Vagina (tissue), 2 donors: Measurements from ENCODE around the gene WFDC6. TPM values are rescaled to one million over a fixed set of nuclear protein-coding genes. Genes with fewer than 3 reads are reported as not detected.

Source experiments
- DNase-seq, 2 donors: peaks; one replicate each; pipeline ENCODE4 v3.0.0-alpha.2; 2017; ENCODE audit errors: extremely low spot score in 2 of 2
- H3K27ac ChIP-seq: fragments of 200-600 bp; sonication (generic); one replicate; pipeline ENCODE4 v1.5.1; 2019
- H3K27me3 ChIP-seq: fragments of 200-600 bp; sonication (generic); one replicate; pipeline ENCODE4 v1.5.1; 2019
- H3K36me3 ChIP-seq, 2 donors: fragments of 200-600 bp; sonication (generic); one replicate each; pipeline ENCODE4 v1.5.1; 2017 to 2019
- H3K4me1 ChIP-seq: fragments of 200-600 bp; sonication (generic); one replicate; pipeline ENCODE4 v1.5.1; 2019
- H3K4me3 ChIP-seq, 2 donors: fragments of 200-600 bp; sonication (generic); 1 replicate in 1 of 2; 2 replicates in 1 of 2; pipeline ENCODE4 v1.5.1; 2016 to 2019
- H3K9me3 ChIP-seq: fragments of 200-600 bp; sonication (generic); one replicate; pipeline ENCODE4 v1.5.1; 2019
- POLR2A ChIP-seq, 2 donors: fragments of 450-650 bp; IDR thresholded peaks; one replicate each; pipeline ENCODE4 v1.6.1; 2017; ENCODE audit warnings: antibody characterized with exemption in 2 of 2, mild to moderate bottlenecking in 2 of 2, moderate library complexity in 2 of 2
- POLR2AphosphoS5 ChIP-seq, 2 donors: sonication (generic); formaldehyde crosslinking; IDR thresholded peaks; one replicate each; pipeline ENCODE4 v1.9.0; 2017; ENCODE audit warnings: antibody characterized with exemption in 2 of 2, mild to moderate bottlenecking in 2 of 2, low read depth in 1 of 2; ENCODE audit not compliant: insufficient read depth in 1 of 2
- intact Hi-C: fragments of 100-400 bp; cut with DNase I; formaldehyde crosslinking; loops from one replicate; pipeline ENCODE4 v1.15.1; 2023
- total RNA-seq: library from RNA; depleted of rRNA; stranded (reverse); fragments of >200 nt; gene quantifications from one replicate; pipeline ENCODE4 v1.2.3, GENCODE V29; 2016
- TF ChIP-seq, protein P1 (sequence below), 3 experiments: fragments of 450-650 bp in 2 of 3; fragments of 200-600 bp in 1 of 3; sonication (generic) in 1 of 3; IDR thresholded peaks; one replicate each; pipeline ENCODE4 v1.5.1; 2017 to 2019; ENCODE audit warnings: antibody characterized with exemption in 3 of 3, mild to moderate bottlenecking in 2 of 3, moderate library complexity in 2 of 3

The WFDC6 gene
- total RNA-seq, 1 donor from 2014 or later: not detected

DNA sequence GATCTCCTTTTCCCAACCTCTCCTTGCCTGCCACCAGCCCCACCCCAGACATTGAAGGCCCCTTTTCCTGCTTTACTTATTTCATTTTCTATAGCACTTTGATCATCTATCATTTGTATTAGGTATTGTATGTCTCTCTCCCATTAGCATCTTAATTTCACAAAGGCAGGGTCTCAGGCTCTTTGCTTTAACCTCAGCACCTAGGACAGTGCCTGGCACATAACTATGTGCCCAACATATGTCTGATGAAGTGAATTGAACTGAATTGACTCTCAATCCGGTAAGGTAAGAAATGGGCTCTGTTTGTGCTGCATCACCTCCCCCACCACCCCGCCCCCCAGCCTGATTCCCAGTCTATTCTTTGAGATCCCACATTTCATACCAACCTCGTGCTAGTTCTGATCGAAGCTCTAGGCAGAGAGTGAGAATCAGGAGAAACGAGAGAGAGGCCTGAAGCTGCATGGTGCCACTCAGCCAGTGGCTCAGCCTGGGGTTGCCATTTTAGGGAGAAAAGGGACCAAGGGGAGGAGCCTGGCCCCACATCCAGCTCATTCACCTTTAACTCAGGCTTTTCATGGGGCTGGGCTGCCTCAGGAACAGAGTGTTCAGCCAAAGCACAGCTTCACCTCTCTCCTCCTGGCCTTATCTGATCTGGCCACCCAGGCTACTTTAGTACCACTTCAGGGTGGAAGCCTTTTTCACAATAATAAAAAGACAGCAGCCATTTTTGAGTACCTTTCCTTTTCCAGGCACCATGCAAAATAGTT lies 24.0 kb downstream of the WFDC6 start, which contains the start of gene SPINT3:
TSS of gene SPINT3 (minus strand) at position 476 of the 767 bp plus-strand sequence. CDS start at position 462, 14 bp downstream.
- Histone ChIP-seq H3K4me3 (no peak within 1 kb of the TSS), H3K27ac (no peak within 1 kb of the TSS), H3K36me3 (no peaks in the 10 kb centered on the region), H3K4me1 (peaks cover 5% of the 10 kb centered on the region), H3K9me3 (no peaks in the 10 kb centered on the region), H3K27me3 (no peaks in the 10 kb centered on the region)
- TF ChIP-seq POLR2A (IDR thresholded peaks at IDR 0.05) (no peak), POLR2AphosphoS5 (IDR thresholded peaks at IDR 0.05; ENCODE audit: insufficient read depth in 1 of 2, low read depth in 1 of 2) (no peak)
- TF ChIP-seq, protein P1, sequence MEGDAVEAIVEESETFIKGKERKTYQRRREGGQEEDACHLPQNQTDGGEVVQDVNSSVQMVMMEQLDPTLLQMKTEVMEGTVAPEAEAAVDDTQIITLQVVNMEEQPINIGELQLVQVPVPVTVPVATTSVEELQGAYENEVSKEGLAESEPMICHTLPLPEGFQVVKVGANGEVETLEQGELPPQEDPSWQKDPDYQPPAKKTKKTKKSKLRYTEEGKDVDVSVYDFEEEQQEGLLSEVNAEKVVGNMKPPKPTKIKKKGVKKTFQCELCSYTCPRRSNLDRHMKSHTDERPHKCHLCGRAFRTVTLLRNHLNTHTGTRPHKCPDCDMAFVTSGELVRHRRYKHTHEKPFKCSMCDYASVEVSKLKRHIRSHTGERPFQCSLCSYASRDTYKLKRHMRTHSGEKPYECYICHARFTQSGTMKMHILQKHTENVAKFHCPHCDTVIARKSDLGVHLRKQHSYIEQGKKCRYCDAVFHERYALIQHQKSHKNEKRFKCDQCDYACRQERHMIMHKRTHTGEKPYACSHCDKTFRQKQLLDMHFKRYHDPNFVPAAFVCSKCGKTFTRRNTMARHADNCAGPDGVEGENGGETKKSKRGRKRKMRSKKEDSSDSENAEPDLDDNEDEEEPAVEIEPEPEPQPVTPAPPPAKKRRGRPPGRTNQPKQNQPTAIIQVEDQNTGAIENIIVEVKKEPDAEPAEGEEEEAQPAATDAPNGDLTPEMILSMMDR (IDR thresholded peaks at IDR 0.05): no peak
- peak in 1 of 2 donors; percentile 16 for DNase-seq
- intact Hi-C loops: no loop called here

DNA sequence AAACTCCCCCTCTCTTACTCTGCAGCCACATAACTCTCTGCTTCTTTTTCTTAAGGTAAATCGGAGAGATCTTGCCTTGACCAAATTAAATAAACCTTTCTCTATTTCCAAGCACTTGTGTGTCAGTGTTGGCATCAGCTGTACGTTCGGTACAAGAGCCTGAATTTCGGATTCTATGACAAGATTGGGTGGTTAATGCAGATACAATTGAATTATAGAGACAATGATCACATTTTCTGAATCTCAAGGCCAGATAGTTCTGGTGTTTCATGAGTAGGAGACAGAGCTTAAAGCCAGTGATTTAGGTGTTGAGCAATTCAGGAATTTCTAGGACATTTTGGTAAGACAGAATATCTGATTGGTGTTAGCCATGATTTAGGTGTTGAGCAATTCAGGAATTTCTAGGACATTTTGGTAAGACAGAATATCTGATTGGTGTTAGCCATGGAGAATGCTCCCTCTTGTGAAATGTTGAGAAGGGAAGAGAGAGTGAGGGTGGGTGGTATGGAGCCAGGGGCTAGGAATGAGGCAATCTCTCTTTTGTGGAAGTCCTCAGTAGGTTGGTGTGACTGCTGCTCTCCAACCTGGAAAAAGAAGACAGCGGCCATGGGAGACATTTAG lies 28.9 kb downstream of the WFDC6 start:
- no peak overlapping the region for H3K4me3 ChIP-seq
- no peak for DNase-seq
- intact Hi-C loops: no loop called here
- H3K4me1 ChIP-seq: no peaks in the 10 kb centered on the region
- TF ChIP-seq POLR2A (IDR thresholded peaks at IDR 0.05): no peak
- no peak for TF ChIP-seq POLR2AphosphoS5 (IDR thresholded peaks at IDR 0.05; ENCODE audit: insufficient read depth in 1 of 2, low read depth in 1 of 2)
- TF ChIP-seq, protein P1 (IDR thresholded peaks at IDR 0.05): no peak
- no peaks in the 10 kb centered on the region for H3K36me3 ChIP-seq
- H3K27ac ChIP-seq: no peak overlapping the region
- no peaks in the 10 kb centered on the region for H3K9me3 ChIP-seq
- no peaks in the 10 kb centered on the region for H3K27me3 ChIP-seq

DNA sequence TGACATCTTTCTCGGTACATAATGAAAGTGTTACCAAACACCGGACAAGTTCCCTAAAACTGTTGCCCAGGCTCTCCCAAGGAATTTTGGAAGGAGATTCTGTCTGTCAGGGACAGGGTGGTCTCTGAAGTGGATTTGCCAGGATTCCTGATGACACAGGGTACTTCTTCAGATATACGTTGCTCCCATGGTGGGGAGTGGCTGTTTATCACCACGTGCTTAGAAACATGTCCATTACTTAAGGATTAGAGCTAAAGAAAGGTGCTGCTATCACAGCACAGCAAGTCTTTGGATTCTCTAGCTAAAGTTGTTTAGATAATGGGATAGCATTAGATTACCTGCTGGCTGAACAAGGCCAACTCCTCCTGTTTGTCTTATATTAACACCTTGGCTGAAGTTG lies 30.2 kb downstream of the WFDC6 start:
- DNase-seq: no peak
- intact Hi-C loops: no loop called here
- H3K27me3 ChIP-seq: no peaks in the 10 kb centered on the region
- no peaks in the 10 kb centered on the region for H3K9me3 ChIP-seq
- H3K36me3 ChIP-seq: no peaks in the 10 kb centered on the region
- H3K27ac ChIP-seq: no peak overlapping the region
- TF ChIP-seq, protein P1 (IDR thresholded peaks at IDR 0.05): no peak
- TF ChIP-seq POLR2AphosphoS5 (IDR thresholded peaks at IDR 0.05; ENCODE audit: insufficient read depth in 1 of 2, low read depth in 1 of 2) (no peak), POLR2A (IDR thresholded peaks at IDR 0.05) (no peak)
- H3K4me1 ChIP-seq: no peaks in the 10 kb centered on the region
- H3K4me3 ChIP-seq: no peak overlapping the region

DNA sequence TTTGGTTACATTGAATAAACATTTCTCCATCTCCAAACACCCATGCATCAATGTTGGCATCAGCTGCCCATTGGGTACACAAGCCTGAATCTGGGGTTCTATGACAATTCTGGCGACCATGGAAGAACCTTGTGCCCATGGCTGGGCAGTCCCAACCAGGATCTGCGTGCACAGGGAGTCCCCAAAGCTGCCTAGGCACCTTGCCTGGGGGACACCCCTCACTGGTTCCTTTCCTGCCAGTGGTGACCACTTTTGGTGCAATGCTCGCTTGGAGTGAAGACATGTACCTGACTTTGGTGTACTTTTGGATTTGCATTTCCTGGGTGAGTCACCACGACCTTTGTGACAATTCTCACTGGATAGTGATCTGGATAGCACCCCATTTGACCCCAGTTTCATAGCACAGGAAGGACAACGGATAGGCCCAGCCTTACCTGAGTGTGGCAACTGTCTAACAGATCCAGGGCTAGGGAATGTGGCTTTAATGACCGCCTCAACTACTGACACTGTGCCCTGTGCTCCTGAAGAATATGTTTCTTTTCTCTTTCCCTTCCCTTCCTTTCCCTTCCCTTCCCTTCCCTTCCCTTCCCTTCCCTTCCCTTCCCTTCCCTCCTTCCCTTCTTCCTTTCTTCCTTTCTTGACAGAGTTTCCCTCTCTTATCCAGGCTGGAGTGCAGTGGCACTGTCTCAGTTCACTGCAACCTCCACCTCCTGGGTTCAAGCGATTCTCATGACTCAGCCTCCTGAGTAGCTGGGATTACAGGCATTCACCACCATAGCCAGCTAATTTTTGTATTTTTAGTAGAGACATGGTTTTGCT lies 31.0 kb downstream of the WFDC6 start:
- H3K27ac ChIP-seq: no peak overlapping the region
- no peaks in the 10 kb centered on the region for H3K9me3 ChIP-seq
- DNase-seq: peak in 1 of 2 donors; percentile 54
- no peaks in the 10 kb centered on the region for H3K27me3 ChIP-seq
- no peak overlapping the region for H3K4me3 ChIP-seq
- no peaks in the 10 kb centered on the region for H3K36me3 ChIP-seq
- no peak for TF ChIP-seq POLR2A (IDR thresholded peaks at IDR 0.05)
- no peak for TF ChIP-seq POLR2AphosphoS5 (IDR thresholded peaks at IDR 0.05; ENCODE audit: insufficient read depth in 1 of 2, low read depth in 1 of 2)
- TF ChIP-seq, protein P1 (IDR thresholded peaks at IDR 0.05): no peak
- intact Hi-C loops: no loop called here
- no peaks in the 10 kb centered on the region for H3K4me1 ChIP-seq
